Astrocyte (in vitro differentiated cells and primary cell): ENCODE data around the gene DDX1. TPM values are rescaled to one million over a fixed set of nuclear protein-coding genes. Genes with fewer than 3 reads are reported as not detected.

Source experiments
- DNase-seq: peaks from one replicate; pipeline ENCODE4 v3.0.0-alpha.2; 2010; ENCODE audit warnings: low read depth
- FAIRE-seq: peaks from 2 replicates; lab custom pipeline; 2011; peaks lifted over from hg19 to GRCh38; lab: Jason Lieb, UNC
- H2AFZ ChIP-seq: 2 replicates; pipeline ENCODE4 v1.6.0; 2012; ENCODE audit warnings: low read depth, low read length, inconsistent platforms
- H3K27ac ChIP-seq: 2 replicates; pipeline ENCODE4 v1.5.1; 2011; ENCODE audit warnings: low read depth, low read length, inconsistent platforms
- H3K27me3 ChIP-seq: 2 replicates; pipeline ENCODE4 v1.6.0; 2011; ENCODE audit warnings: low read length, inconsistent platforms; ENCODE audit not compliant: insufficient read depth
- H3K36me3 ChIP-seq: 2 replicates; pipeline ENCODE4 v1.5.1; 2011; ENCODE audit warnings: low read length, inconsistent platforms; ENCODE audit not compliant: insufficient read depth
- H3K4me1 ChIP-seq: 2 replicates; pipeline ENCODE4 v1.5.1; 2011; ENCODE audit warnings: low read length, inconsistent platforms; ENCODE audit not compliant: insufficient read depth
- H3K4me2 ChIP-seq: 2 replicates; pipeline ENCODE4 v1.6.0; 2012; ENCODE audit warnings: low read length, inconsistent platforms
- H3K4me3 ChIP-seq: 2 replicates; pipeline ENCODE4 v1.5.1; 2011; ENCODE audit warnings: low read depth, mild to moderate bottlenecking, low read length, inconsistent platforms; ENCODE audit not compliant: insufficient read depth
- H3K79me2 ChIP-seq: 2 replicates; pipeline ENCODE4 v1.6.0; 2012; ENCODE audit warnings: mild to moderate bottlenecking, low read length, inconsistent platforms; ENCODE audit not compliant: insufficient read depth
- H3K9ac ChIP-seq: 2 replicates; pipeline ENCODE4 v1.6.0; 2012; ENCODE audit warnings: mild to moderate bottlenecking, low read length, inconsistent platforms
- H3K9me3 ChIP-seq: 2 replicates; pipeline ENCODE4 v1.5.1; 2012; ENCODE audit warnings: low read depth, mild to moderate bottlenecking, low read length, inconsistent platforms; ENCODE audit not compliant: insufficient read depth
- H4K20me1 ChIP-seq: 2 replicates; pipeline ENCODE4 v1.6.0; 2012; ENCODE audit warnings: low read length, inconsistent platforms; ENCODE audit not compliant: insufficient read depth
- H3K27ac Mint-ChIP-seq: one replicate; pipeline ENCODE4 v1.8.0; 2021; ENCODE audit warnings: mild to moderate bottlenecking, mixed read lengths; ENCODE audit not compliant: unreplicated experiment
- H3K27me3 Mint-ChIP-seq: one replicate; pipeline ENCODE4 v1.8.0; 2021; ENCODE audit warnings: low read depth, mixed read lengths; ENCODE audit not compliant: unreplicated experiment
- H3K36me3 Mint-ChIP-seq: one replicate; pipeline ENCODE4 v1.8.0; 2021; ENCODE audit warnings: low read depth, mixed read lengths; ENCODE audit not compliant: unreplicated experiment
- H3K4me1 Mint-ChIP-seq: one replicate; pipeline ENCODE4 v1.8.0; 2021; ENCODE audit warnings: low read depth, mixed read lengths; ENCODE audit not compliant: unreplicated experiment
- H3K4me3 Mint-ChIP-seq: one replicate; pipeline ENCODE4 v1.8.0; 2021; ENCODE audit warnings: mild to moderate bottlenecking, moderate library complexity, mixed read lengths; ENCODE audit not compliant: unreplicated experiment
- H3K9me3 Mint-ChIP-seq: one replicate; pipeline ENCODE4 v1.8.0; 2021; ENCODE audit warnings: mild to moderate bottlenecking, mixed read lengths; ENCODE audit not compliant: unreplicated experiment
- CTCF ChIP-seq: IDR thresholded peaks from 2 replicates; pipeline ENCODE4 v1.5.1; 2011; ENCODE audit warnings: low read depth, mild to moderate bottlenecking, inconsistent platforms, low read length, moderate library complexity; ENCODE audit not compliant: insufficient read depth
- EZH2 ChIP-seq: IDR thresholded peaks from 2 replicates; pipeline ENCODE4 v1.6.1; 2012; ENCODE audit warnings: mild to moderate bottlenecking, low read length, inconsistent platforms; ENCODE audit not compliant: insufficient read depth
- total RNA-seq: library from RNA; stranded (reverse); gene quantifications from 2 replicates; pipeline ENCODE4 v1.2.1, GENCODE V29; 2021

Gene DDX1
- total RNA-seq, 1 donor from 2014 or later, result 146 TPM

- no peak for FAIRE-seq
- Mint-ChIP-seq H3K9me3 (no peaks in the 10 kb centered on the region), H3K4me1 (peaks cover 20% of the 10 kb centered on the region), H3K27me3 (peaks cover 25% of the 10 kb centered on the region), H3K4me3 (no peak overlapping the region), H3K27ac (no peak overlapping the region), H3K36me3 (peaks cover 3% of the 10 kb centered on the region)
- DNase-seq, result no peak
- H4K20me1 ChIP-seq, result no peaks in the 10 kb centered on the region
- H3K4me2 ChIP-seq, result no peak overlapping the region
- no peak for TF ChIP-seq CTCF
- no peak for TF ChIP-seq EZH2
- no peak overlapping the region for H3K9ac ChIP-seq
- H3K9me3 ChIP-seq, result no peaks in the 10 kb centered on the region
- no peak overlapping the region for H2AFZ ChIP-seq
- H3K27ac ChIP-seq, result no peak overlapping the region
- H3K27me3 ChIP-seq, result peaks cover 2% of the 10 kb centered on the region
- no peaks in the 10 kb centered on the region for H3K36me3 ChIP-seq
- no peak overlapping the region for H3K4me3 ChIP-seq
- no peaks in the 10 kb centered on the region for H3K4me1 ChIP-seq
- H3K79me2 ChIP-seq, result no peaks in the 10 kb centered on the region
Measured at GRCh38 chr2:15647622-15648590, 56.2 kb downstream of the DDX1 start.

- DNase-seq, result no peak
- no peak overlapping the region for H2AFZ ChIP-seq
- H4K20me1 ChIP-seq, result no peaks in the 10 kb centered on the region
- Mint-ChIP-seq H3K4me1 (peaks cover 17% of the 10 kb centered on the region), H3K4me3 (no peak overlapping the region), H3K27me3 (peaks cover 31% of the 10 kb centered on the region), H3K36me3 (peaks cover 4% of the 10 kb centered on the region), H3K9me3 (peaks cover 2% of the 10 kb centered on the region), H3K27ac (no peak overlapping the region)
- H3K9ac ChIP-seq, result no peak overlapping the region
- H3K9me3 ChIP-seq, result no peaks in the 10 kb centered on the region
- FAIRE-seq, result no peak
- no peaks in the 10 kb centered on the region for H3K4me1 ChIP-seq
- H3K4me3 ChIP-seq, result no peak overlapping the region
- H3K27ac ChIP-seq, result no peak overlapping the region
- TF ChIP-seq CTCF, result no peak
- no peak for TF ChIP-seq EZH2
- H3K27me3 ChIP-seq, result peaks cover 2% of the 10 kb centered on the region
- H3K36me3 ChIP-seq, result no peaks in the 10 kb centered on the region
- no peak overlapping the region for H3K4me2 ChIP-seq
- no peaks in the 10 kb centered on the region for H3K79me2 ChIP-seq
Measured at GRCh38 chr2:15648593-15649525, 57.2 kb downstream of the DDX1 start.
